NT2/D1 (cell line): ENCODE data around the gene N4BP2.

Source experiments
- SUZ12 ChIP-seq: IDR thresholded peaks from 2 replicates; pipeline ENCODE4 v1.6.1; 2011; ENCODE audit not compliant: insufficient read length, insufficient read depth; ENCODE audit errors: extremely low read depth
- YY1 ChIP-seq: IDR thresholded peaks from 2 replicates; pipeline ENCODE4 v1.6.1; 2011; ENCODE audit not compliant: insufficient read length, insufficient read depth
- ZNF274 ChIP-seq: IDR thresholded peaks from 2 replicates; pipeline ENCODE4 v1.6.1; 2011; ENCODE audit warnings: mild to moderate bottlenecking, low read depth, low read length

DNA sequence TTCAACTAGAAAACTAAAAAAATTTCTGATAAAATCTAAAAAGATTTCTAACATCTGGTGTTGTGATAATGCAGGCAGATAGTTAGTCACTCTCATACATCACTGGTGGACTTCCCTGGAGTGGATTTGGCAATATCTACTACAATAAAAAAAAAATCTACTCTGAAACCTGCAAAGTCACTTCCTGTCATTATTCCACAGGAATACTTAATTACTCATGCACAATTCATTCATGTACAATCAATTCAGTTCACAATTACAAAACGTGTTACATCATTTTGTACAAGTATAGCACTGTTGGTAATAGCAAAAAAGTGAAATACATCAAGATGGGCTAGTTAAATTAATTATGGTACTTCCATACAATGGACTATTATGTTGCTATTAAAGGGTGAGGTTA is 123.7 kb downstream of the N4BP2 start:
- no peak for TF ChIP-seq YY1
- TF ChIP-seq SUZ12: no peak
- TF ChIP-seq ZNF274: no peak
